A549 (cell line): ENCODE data around the gene C11orf71. TPM values are rescaled to one million over a fixed set of nuclear protein-coding genes. Genes with fewer than 3 reads are reported as not detected.
A peak's percentile ranks its signal among the peaks of the same experiment; 100 is the strongest.

Source experiments
- ATAC-seq, 2 experiments: fragments of 200-7000 bp in 1 of 2; fragments of >200 bp in 1 of 2; cut with Nextera tagmentation in 1 of 2; cut with Tn5 transposase in 1 of 2; 3 replicates each; pipeline versions ENCODE4 v1.8.0 to v1.9.1; 2018 to 2020; ENCODE audit warnings: mild to moderate bottlenecking in 1 of 2, moderate library complexity in 1 of 2
- CTCF ChIA-PET: fragments of 300-600 bp; sonication (Branson Sonifier 250); formaldehyde crosslinking; extraction: SDS; loops from one replicate; lab custom pipeline; 2021; ENCODE audit warnings: antibody characterized with exemption, inconsistent platforms; lab: Yijun Ruan, JAX
- POLR2A ChIA-PET: fragments of 350-600 bp; formaldehyde crosslinking; extraction: SDS; loops from one replicate; lab custom pipeline; 2021; ENCODE audit warnings: antibody characterized with exemption, inconsistent platforms; lab: Yijun Ruan, JAX
- DNase-seq, 2 experiments: peaks; one replicate each; pipeline versions ENCODE4 v3.0.0 to v3.0.0-alpha.2; 2011 to 2016; ENCODE audit warnings: low read depth in 1 of 2, low spot score in 1 of 2
- FAIRE-seq: peaks from 2 replicates; lab custom pipeline; 2011; peaks lifted over from hg19 to GRCh38; lab: Jason Lieb, UNC
- H3K27ac ChIP-seq, 2 experiments: fragments of >200 bp; sonication (Bioruptor Twin); formaldehyde crosslinking; 3 replicates each; pipeline ENCODE4 v1.5.1; 2016 to 2017
- H3K4me1 ChIP-seq: fragments of >200 bp; sonication (Bioruptor Twin); formaldehyde crosslinking; 3 replicates; pipeline ENCODE4 v1.6.1; 2016
- H3K4me2 ChIP-seq: fragments of >200 bp; sonication (Bioruptor Twin); formaldehyde crosslinking; 3 replicates; pipeline ENCODE4 v1.6.1; 2016
- H3K4me3 ChIP-seq: fragments of >200 bp; sonication (Bioruptor Twin); formaldehyde crosslinking; 3 replicates; pipeline ENCODE4 v1.5.1; 2016
- H3K9me3 ChIP-seq: fragments of >200 bp; sonication (Bioruptor Twin); formaldehyde crosslinking; 3 replicates; pipeline ENCODE4 v1.6.1; 2016
- FOSB ChIP-seq: fragments of 250-450 bp; sonication (Bioruptor Pico); IDR thresholded peaks from 2 replicates; pipeline ENCODE4 v1.5.0; 2020; ENCODE audit warnings: mild to moderate bottlenecking, moderate library complexity
- FOSL2 ChIP-seq, 2 experiments: fragments of 450-650 bp in 1 of 2; fragments of >200 bp in 1 of 2; sonication (Bioruptor Twin) in 1 of 2; formaldehyde crosslinking; IDR thresholded peaks; 2 replicates each; pipeline versions ENCODE4 v1.5.0 to v1.6.1; 2016 to 2020; ENCODE audit warnings: mild to moderate bottlenecking in 1 of 2, moderate library complexity in 1 of 2
- HDAC2 ChIP-seq: fragments of 200-600 bp; sonication (generic); IDR thresholded peaks from 2 replicates; pipeline ENCODE4 v1.6.1; 2016
- HEYL ChIP-seq: fragments of 250-450 bp; sonication (Bioruptor Pico); IDR thresholded peaks from 2 replicates; pipeline ENCODE4 v1.8.0; 2021; ENCODE audit warnings: mild to moderate bottlenecking, moderate library complexity
- JUN ChIP-seq, 2 experiments: fragments of >200 bp; sonication (Bioruptor Twin); formaldehyde crosslinking; IDR thresholded peaks; 2 replicates in 1 of 2; 3 replicates in 1 of 2; pipeline ENCODE4 v1.6.1; 2016 to 2017
- MAFK ChIP-seq: fragments of 450-650 bp; IDR thresholded peaks from 2 replicates; pipeline ENCODE4 v1.6.1; 2014; ENCODE audit not compliant: partially characterized antibody
- MYC ChIP-seq: IDR thresholded peaks from 2 replicates; pipeline ENCODE4 v1.6.1; 2012; ENCODE audit warnings: mild to moderate bottlenecking, inconsistent platforms, low read length, improper control_type of control experiment, borderline replicate concordance
- NPAS2 ChIP-seq: fragments of 250-450 bp; sonication (Bioruptor Pico); IDR thresholded peaks from 2 replicates; pipeline ENCODE4 v1.8.0; 2022; ENCODE audit warnings: mild to moderate bottlenecking, moderate library complexity, borderline replicate concordance
- POLR2A ChIP-seq: IDR thresholded peaks from 2 replicates; pipeline ENCODE4 v1.6.1; 2012; ENCODE audit warnings: mild to moderate bottlenecking, low read length
- RFX5 ChIP-seq: fragments of 450-650 bp; IDR thresholded peaks from 2 replicates; pipeline ENCODE4 v1.7.1; 2014; ENCODE audit warnings: antibody characterized with exemption, mild to moderate bottlenecking, moderate library complexity
- SREBF2 ChIP-seq: fragments of 450-650 bp; IDR thresholded peaks from 2 replicates; pipeline ENCODE4 v1.6.1; 2014; ENCODE audit warnings: mild to moderate bottlenecking, moderate library complexity
- WGBS: methylation state at CpG from one replicate; pipeline ENCODE4 v1.1.6; 2017; ENCODE audit errors: missing lambda C conversion rate; 5-methylcytosine and 5-hydroxymethylcytosine counted together
- polyA plus RNA-seq, 4 experiments: library from polyadenylated mRNA; depleted of rRNA in 3 of 4; stranded (reverse); fragments of >200 nt; fragmentation: RNase III in 1 of 4; extraction: RNeasy Plus Mini Kit Qiagen cat#74134 plus additional on column Dnase treatment in 1 of 4; gene quantifications; 2 replicates in 3 of 4; 3 replicates in 1 of 4; pipeline ENCODE4 v1.2.3, GENCODE V29; 2011 to 2017
- TF ChIP-seq, protein P1 (sequence below): fragments of 450-650 bp; IDR thresholded peaks from 2 replicates; pipeline ENCODE4 v1.6.1; 2014; ENCODE audit warnings: antibody characterized with exemption
- TF ChIP-seq, protein P2 (sequence below): IDR thresholded peaks from 2 replicates; pipeline ENCODE4 v1.6.1; 2012; ENCODE audit warnings: low read depth, borderline replicate concordance
- TF ChIP-seq, protein P3 (sequence below): IDR thresholded peaks from 2 replicates; pipeline ENCODE4 v1.6.1; 2012

C11orf71 gene
- polyA plus RNA-seq, 2 of the 4 experiments (the other 2 are of a cell fraction), result 6.0 to 9.3 TPM

DNA sequence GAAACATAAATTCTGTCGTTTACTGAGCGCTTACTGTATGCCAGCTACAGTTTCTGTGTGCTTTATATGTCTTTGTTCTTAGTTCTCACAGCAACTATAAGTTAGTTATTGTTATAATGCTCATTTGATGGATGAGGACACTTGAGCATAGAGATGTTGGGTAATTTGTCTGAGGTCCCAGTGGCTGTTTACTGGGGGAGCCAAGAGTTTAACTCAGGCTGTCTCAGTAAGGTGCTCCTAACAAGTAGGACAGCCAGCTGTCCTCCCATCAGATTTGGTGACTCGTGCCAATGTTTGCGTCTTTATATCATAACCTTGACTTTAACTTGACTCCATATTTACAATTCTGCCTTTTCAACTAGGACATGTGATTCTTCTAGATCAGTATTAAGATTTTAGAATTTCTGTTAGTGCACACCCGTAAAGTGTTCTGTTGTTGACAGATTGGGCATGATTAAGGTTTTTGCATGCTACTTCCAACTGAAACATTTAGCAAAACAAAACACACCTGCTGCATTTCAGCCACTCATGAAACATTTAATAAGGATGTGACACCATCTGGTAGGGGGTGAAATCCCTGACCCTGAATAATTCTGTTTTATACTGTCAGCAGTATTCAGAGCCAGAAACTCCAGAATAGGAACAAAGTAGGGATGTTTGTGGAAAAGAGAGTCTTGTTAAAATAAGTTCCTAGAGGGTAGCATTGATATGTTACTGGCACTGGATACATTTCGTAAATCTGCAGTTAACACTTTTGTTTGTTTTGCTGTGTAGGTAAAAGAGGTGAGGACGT, 40.9 kb upstream of the C11orf71 start:
- FAIRE-seq (no peak), DNase-seq (no peak), ATAC-seq (no peak)
- H3K9me3 ChIP-seq, result no peaks in the 10 kb centered on the region
- WGBS, result 77% methylated on average over 7 of the region's 7 CpGs
- peak overlapping the region; percentile 94; the same call in 2 of the 3 replicates for H3K4me3 ChIP-seq
- H3K4me1 ChIP-seq, result peaks cover 21% of the 10 kb centered on the region
- no peak overlapping the region; a peak in 2 of 6 replicates for H3K27ac ChIP-seq
- CTCF ChIA-PET, result no interaction called here
- POLR2A ChIA-PET, result no interaction called here
- peak; percentile 11 for TF ChIP-seq MAFK
- no peak for TF ChIP-seq NPAS2 (CRISPR knock-in tag)
- peak overlapping the region; percentile 75 for H3K4me2 ChIP-seq

DNA sequence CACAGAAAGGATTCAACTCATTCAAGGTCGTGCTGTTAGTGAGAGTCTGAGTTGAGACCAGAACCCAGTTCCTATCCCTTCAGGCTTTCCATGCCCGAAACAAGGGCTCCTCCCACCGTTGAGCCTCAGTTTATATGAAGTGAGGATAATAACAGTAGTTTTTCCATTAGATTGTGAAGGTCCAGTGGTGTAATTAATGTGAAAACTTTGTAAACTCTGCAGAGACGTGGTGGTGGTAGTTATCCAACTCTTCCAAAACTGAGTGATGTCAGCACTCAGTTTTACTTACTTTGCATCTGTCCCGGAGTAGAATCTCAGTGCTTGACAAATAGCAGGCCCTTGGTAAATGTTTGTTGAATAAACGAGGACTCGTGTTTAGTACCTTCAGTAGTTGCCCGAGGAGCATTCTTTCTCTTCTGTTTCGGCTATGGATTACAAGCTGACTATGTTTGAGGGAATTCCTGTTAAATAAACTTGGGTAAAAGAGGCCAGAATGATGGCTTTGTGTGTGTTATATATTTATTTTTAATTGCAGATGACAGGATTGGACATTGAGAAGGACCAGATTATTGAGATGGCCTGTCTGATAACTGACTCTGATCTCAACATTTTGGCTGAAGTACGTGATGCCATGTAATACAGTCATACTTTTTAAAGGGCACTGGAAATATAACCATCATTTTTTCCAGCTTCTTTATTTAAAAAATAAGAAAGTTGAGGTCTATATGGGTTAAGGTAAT, 40.0 kb upstream of the C11orf71 start:
- no peak for FAIRE-seq
- peak in 1 of 2 experiments; percentile 3; a peak in 3 of 6 replicates for ATAC-seq
- H3K4me3 ChIP-seq, result peak overlapping the region; percentile 94
- H3K27ac ChIP-seq, result peak overlapping the region; percentile 86 to 100
- no peaks in the 10 kb centered on the region for H3K9me3 ChIP-seq
- 3% methylated on average over 10 of the region's 10 CpGs for WGBS
- no peak for DNase-seq
- CTCF ChIA-PET, result interaction anchor here (1.5 kb wide), 1 partner anchor 161 kb away, joined by 3 read pairs; no protein-coding TSS in a partner anchor
- H3K4me1 ChIP-seq, result peaks cover 21% of the 10 kb centered on the region
- peak overlapping the region; percentile 75 for H3K4me2 ChIP-seq
- POLR2A ChIA-PET, result no interaction called here
- TF ChIP-seq FOSL2 (IDR thresholded peaks at IDR 0.05), result 0 out of 2 replicates have a peak, but pooled peaks have one; percentile 9
- TF ChIP-seq FOSL2 (CRISPR knock-in tag; IDR thresholded peaks at IDR 0.05), result no peak
- TF ChIP-seq HEYL (CRISPR knock-in tag), result no peak
- TF ChIP-seq, all 56 proteins: peak for 1

DNA sequence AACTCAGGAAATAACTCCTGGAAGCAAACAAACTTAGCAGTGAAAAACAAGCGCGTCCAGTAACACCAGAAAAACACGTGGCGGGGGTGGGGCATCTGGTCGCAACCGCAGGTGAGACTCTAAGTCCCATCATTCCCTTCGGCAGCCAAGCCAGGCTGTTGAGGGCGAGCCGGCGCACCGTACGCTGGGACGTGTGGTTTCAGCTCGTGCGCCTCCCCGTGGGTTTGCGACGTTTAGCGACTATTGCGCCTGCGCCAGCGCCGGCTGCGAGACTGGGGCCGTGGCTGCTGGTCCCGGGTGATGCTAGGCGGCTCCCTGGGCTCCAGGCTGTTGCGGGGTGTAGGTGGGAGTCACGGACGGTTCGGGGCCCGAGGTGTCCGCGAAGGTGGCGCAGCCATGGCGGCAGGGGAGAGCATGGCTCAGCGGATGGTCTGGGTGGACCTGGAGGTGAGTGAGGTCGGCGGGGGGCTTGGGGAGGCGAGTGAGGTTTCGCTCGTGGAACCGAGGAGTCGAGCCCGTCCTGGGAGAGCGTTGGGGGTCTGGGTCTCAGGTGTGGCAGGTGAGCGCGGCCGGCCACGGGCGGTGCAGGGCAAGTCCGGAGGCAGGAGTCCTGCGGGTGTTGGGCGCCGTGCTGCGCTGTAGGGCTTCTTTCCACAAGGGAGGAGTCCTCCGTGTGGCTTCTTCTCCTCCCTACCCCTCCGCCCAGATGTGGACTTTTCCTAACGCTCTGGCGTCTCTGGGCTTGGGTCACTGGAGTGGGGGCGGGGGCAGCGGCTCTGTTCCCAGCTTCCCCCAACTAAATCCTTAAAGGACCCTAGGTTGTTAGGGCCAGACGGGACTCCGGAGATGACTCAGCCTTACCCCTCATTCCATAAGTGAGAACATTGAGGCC, 39.2 kb upstream of the C11orf71 start, which contains the start of gene REXO2:
TSS of gene REXO2 (plus strand) at position 239 of the 892 bp plus-strand sequence. CDS start at position 301, 62 bp downstream.
- CTCF ChIA-PET, result interaction anchor here (0.6 to 1.5 kb wide), 4 partner anchors 68 to 160 kb away, joined by 3 to 5 read pairs (median 3); no protein-coding TSS in a partner anchor
- peak within 1 kb of the TSS; percentile 94 for H3K4me3 ChIP-seq
- H3K9me3 ChIP-seq, result no peaks in the 10 kb centered on the region
- peak; percentile 96 to 98 for ATAC-seq
- POLR2A ChIA-PET, result interaction anchor here (0.6 to 1.0 kb wide), 3 partner anchors 10 to 144 kb away, joined by 4 to 5 read pairs (median 4); partner anchors contain the start of gene NNMT
- H3K4me2 ChIP-seq, result peak within 1 kb of the TSS; percentile 75
- no peak for FAIRE-seq
- WGBS, result 0% methylated on average over 12 of the region's 64 CpGs
- peaks cover 21% of the 10 kb centered on the region for H3K4me1 ChIP-seq
- TF ChIP-seq FOSB (CRISPR knock-in tag) (no peak), MYC (peak; percentile 78), JUN (IDR thresholded peaks at IDR 0.05) (peak in 1 of 2 experiments; percentile 39; a peak in 1 of 5 replicates), HDAC2 (no peak), RFX5 (no peak), SREBF2 (no peak), FOSL2 (IDR thresholded peaks at IDR 0.05) (no peak), FOSL2 (CRISPR knock-in tag; IDR thresholded peaks at IDR 0.05) (0 out of 2 replicates have a peak, but pooled peaks have one; percentile 15), NPAS2 (CRISPR knock-in tag) (no peak), POLR2A (peak; percentile 41)
- TF ChIP-seq, protein P1, sequence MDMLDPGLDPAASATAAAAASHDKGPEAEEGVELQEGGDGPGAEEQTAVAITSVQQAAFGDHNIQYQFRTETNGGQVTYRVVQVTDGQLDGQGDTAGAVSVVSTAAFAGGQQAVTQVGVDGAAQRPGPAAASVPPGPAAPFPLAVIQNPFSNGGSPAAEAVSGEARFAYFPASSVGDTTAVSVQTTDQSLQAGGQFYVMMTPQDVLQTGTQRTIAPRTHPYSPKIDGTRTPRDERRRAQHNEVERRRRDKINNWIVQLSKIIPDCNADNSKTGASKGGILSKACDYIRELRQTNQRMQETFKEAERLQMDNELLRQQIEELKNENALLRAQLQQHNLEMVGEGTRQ, result 0 out of 2 replicates have a peak, but pooled peaks have one; percentile 22
- TF ChIP-seq, protein P2, sequence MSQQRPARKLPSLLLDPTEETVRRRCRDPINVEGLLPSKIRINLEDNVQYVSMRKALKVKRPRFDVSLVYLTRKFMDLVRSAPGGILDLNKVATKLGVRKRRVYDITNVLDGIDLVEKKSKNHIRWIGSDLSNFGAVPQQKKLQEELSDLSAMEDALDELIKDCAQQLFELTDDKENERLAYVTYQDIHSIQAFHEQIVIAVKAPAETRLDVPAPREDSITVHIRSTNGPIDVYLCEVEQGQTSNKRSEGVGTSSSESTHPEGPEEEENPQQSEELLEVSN, result peak; percentile 30; the same call in 1 of the 2 replicates
- TF ChIP-seq, protein P3, sequence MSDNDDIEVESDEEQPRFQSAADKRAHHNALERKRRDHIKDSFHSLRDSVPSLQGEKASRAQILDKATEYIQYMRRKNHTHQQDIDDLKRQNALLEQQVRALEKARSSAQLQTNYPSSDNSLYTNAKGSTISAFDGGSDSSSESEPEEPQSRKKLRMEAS, result peak; percentile 92
- peak; percentile 80 to 93 for DNase-seq
- peak within 1 kb of the TSS; percentile 86 to 100 for H3K27ac ChIP-seq
